Stimulated activated naive CD4-positive, alpha-beta T cell (primary cell): ENCODE results near the gene UPF1.

Experiments
- DNase-seq, 6 experiments: peaks; one replicate each; lab custom pipeline; 2025; lab: John Stamatoyannopoulos, UW

Gene UPF1

DNA sequence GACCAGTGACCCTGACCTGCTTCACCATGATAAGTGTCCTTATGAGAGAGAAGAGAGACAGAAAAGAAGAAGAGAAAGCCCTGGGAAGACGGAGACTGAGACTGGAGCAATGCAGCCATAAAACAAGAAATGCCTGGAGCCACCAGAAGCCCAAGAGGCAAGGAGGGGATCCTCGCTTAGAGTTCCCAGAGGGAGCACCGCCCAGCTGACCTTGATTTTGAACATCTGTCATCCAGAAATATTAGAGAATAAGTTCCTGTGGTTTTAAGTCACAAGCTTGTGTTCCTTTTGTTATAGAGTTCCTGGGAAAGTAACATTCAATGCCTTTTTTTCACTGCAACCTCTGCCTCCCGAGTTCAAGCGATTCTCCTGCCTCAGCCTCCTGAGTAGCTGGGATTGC, 44.0 kb downstream of the UPF1 start:
- DNase-seq = no peak

GRCh38 chr19:18876865-18877264, 45.1 kb downstream of the UPF1 start:
- DNase-seq = no peak

GRCh38 chr19:18878058-18878797, 46.5 kb downstream of the UPF1 start:
- no peak for DNase-seq

DNA sequence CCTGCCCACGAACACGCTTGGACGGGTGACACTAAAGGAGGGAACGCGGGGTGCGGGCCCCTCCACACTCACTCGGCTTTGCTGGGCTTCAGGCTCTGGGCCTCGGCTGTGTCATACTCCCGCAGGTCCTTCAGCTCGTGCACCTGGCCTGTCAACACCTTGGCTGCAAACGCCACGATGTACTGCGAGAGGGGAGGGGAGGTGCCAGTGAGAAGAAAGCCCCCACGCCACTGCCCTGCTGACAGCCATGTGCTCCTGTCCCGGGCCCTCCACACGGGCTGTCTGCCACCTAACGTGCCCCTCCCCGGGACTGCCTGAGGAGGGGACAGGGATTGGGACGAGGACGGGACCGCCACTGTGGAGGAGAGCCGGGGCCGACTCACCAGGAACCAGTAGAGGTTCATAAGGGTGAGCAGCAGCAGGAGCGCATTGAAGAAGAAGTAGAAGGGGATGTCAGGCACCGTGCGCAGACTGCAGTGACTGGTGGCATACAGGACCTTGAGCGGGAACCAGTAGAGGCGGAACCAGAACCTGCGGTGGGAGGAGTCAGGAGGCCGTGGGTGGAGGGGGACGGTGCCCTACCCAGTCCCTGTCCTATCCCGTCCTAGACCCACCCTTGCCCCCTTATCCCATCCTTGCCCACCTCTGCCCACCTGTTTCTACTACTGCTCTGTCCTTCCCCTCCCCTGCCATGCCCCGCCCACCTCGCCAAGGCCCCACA, 47.3 kb downstream of the UPF1 start:
- no peak for DNase-seq

DNA sequence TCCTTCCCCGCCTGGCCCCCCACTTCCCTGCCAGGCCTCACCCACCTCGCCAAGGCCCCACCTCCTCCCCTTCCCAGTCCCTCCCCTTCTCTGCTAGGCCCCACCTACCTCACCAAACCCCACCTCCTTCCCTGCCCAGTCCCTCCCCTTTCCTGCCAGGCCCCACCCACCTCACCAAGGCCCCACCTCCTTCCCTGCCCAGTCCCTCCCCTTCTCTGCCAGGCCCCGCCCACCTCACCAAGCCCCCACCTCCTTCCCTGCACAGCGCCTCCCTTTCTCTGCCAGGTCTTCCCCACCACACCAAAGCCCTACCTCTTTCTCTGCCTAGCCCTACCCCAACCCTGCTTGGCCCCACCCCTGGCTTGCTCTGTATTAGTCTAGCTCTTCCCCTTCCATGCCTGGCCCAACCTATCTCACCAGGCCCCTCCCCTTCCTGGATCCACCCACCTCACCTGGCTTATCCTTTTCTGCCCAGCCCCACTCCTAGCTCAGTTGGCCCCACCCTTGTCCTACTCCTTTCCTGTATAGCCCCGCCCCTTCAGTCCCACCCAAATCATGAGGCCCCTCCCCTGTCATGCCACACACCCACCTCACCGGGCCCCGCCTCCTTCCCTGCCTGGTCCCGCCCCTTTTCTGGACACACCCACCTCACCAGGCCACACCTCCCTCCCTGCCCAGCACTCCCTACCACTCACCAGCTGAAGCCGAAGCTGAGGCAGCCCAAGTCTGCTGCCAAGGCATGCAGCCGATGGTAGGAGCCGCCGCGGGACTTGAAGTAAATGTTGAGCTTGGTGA, 48.0 kb downstream of the UPF1 start:
- peak in 3 of 6 experiments; percentile 11 to 41 (median 32) for DNase-seq

DNA sequence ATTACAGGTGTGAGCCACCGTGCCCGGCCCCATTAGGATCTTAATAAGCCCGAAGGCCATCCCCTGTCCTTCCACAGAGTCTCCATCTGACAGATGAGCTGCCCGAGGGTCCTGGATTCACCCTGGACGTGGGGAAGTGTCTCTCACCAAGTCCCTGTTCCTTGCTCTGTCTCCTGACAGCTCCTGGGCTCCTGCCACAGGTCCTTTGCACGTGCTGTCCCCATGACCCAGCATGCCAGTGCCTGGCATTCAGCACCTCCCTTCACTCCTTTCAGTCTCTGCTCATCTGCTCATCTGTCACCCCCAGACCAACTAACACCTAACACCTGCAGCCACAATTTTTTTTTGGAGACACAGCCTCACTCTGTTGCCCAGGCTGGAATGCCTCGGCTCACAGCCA, 49.7 kb downstream of the UPF1 start:
- no peak for DNase-seq

- no peak for DNase-seq
These were observed 52.0 kb downstream of the UPF1 start for GRCh38 chr19:18883526-18884304.

GRCh38 chr19:18886972-18887371, 55.2 kb downstream of the UPF1 start:
- no peak for DNase-seq

GRCh38 chr19:18889949-18890745, 58.4 kb downstream of the UPF1 start:
- no peak for DNase-seq

- no peak for DNase-seq
These were observed 62.0 kb downstream of the UPF1 start for GRCh38 chr19:18893587-18894253.

GRCh38 chr19:18894254-18895037, 62.7 kb downstream of the UPF1 start:
- DNase-seq = no peak

- no peak for DNase-seq
These were observed 63.5 kb downstream of the UPF1 start for GRCh38 chr19:18895038-18895823.

GRCh38 chr19:18895824-18896341, 64.1 kb downstream of the UPF1 start, which contains the start of gene CERS1:
TSS of gene CERS1 (minus strand) at chr19:18896158. CDS start at chr19:18896072, 86 bp downstream.
- DNase-seq = no peak

- DNase-seq = no peak
These were observed 64.7 kb downstream of the UPF1 start for GRCh38 chr19:18896421-18896841.

DNA sequence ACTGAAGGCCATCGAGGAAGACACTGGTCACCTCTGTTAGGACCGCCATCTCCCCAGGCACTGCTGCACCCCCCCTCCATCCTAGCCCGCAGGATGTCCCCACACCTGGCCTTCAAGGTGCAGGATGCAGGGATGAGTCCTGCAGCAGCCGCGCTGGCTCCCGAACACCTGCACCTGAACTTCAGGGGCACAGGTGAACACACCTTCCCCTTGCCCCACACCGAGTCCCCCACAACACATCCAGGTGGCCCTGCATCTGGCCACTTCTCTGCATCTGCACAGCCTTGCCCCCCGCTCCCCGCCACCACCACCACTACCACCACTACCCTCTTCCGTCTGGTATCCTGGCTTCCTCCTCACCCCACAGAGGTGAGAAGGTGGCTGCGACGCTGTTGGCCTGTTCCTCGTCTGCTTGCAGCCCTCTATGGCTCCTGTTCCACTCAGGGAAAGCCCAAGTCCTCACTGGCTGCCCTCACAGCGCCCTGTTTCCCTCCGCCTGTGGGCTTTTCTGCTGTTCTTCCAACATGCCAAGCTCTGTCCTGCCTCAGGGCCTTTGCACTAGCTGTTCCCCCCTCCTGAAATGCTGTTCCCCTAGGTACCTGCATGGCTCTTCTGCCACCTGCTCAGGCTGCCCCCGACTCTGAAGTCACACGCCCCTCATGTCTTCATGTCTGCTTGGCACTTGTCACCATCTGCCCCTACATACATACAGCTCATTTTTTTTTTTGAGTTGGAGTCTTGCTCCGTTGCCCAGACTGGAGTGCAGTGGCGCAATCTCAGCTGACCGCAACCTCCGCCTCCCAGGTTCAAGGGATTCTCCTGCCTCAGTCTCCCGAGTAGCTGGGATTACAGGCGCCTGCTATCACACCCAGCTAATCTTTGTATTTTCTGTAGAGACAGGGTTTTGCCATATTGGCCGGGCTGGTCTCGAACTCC, 65.6 kb downstream of the UPF1 start:
- no peak for DNase-seq

GRCh38 chr19:18898081-18898606, 66.4 kb downstream of the UPF1 start:
- no peak for DNase-seq
